LNCAP (cell line): ENCODE results near the gene CRYGS.

Experiments
- CTCF ChIP-seq: fragments of 450-650 bp; IDR thresholded peaks from 2 replicates; pipeline ENCODE4 v1.5.1; 2017; ENCODE audit warnings: mild to moderate bottlenecking

CRYGS gene

GRCh38 chr3:186570096-186570940 is 26.1 kb upstream of the CRYGS start, which contains the start of gene DNAJB11:
Gene DNAJB11, plus strand, starts transcription at chr3:186570720. Its CDS starts 178 bp downstream, at chr3:186570898.
- no peak for TF ChIP-seq CTCF

GRCh38 chr3:186569779-186570095 is 25.6 kb upstream of the CRYGS start:
- no peak for TF ChIP-seq CTCF

DNA sequence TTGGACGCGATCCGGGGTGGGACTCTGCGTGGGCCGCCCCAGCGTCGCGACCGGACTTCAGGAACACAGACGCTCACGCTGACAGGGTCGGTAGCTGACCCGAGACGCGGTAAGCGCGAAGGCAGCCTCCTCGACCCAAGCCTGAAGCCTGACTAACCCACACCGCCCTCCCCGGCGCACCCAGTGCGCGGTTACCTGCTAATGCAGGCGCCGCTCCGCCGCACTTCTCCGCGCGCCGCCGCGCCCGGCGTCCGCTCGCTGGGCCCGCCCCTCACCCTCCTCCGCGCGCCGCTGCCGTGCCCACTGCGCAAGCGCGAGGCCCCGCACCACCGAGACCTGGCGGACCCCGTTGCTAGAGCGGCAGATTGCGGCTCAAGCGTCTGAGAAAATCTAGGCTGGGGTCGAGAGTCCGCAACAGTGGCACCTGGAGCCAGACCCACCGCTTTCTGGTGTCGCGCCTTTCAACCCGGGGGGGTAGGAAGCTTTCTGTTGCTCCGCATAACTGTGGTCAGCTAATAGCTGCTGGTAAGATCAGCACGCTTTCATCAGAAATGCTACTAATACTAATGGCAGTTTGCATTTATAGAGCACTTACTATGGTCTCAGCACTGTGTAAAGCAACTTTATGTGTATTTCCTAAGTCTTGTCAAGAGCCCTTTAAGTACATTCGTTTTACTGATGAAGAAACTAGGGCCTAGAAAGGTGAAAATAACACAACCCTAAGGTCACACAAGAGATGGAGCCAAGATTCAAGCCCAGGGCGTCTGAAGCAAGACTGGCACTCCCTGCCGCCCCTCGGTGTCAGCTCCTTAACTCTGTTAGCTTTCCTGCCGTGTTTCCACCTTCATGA is 23.1 kb upstream of the CRYGS start, which contains the start of gene TBCCD1:
TSS of gene TBCCD1 (minus strand) at position 268 of the 850 bp plus-strand sequence. CDS start 3,010 bp downstream, outside the sequence.
- TF ChIP-seq CTCF, result no peak

DNA sequence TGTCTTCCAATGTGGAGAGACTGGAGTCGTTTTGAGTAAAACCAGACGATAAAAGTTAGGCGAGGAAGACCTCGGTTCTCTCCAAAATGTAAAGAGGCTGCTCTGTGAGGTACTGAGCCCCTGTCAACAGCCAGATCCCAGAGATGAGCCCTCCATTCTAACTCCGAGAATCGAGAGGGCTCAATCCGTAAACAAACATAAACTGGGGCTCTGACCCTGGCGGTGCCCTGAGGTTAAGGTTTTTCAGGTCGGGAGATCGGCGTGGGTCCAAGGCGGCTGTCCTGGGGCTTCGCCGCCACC is 22.5 kb upstream of the CRYGS start:
- no peak for TF ChIP-seq CTCF

DNA sequence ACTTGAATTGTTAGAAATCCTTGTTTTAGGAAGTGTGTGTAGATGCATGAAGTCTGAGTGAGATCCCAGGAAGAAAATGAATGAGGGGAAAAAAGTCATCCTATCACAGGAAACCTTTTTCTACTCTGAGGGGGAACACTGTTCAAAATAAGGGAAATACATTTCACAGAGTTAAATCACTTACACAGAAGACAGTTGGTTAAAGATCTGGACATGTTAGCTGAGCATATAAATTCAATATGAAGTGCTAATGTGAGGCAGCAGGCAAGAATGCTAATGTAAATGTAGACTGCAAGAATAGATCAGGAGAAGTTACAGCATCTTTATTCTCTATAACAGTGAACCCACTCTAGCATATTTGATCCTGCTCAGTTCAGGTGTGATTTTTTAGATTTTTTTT is 20.4 kb upstream of the CRYGS start:
- TF ChIP-seq CTCF, result no peak

- no peak for TF ChIP-seq CTCF
Observed at GRCh38 chr3:186552408-186553031, 8.3 kb upstream of the CRYGS start.

DNA sequence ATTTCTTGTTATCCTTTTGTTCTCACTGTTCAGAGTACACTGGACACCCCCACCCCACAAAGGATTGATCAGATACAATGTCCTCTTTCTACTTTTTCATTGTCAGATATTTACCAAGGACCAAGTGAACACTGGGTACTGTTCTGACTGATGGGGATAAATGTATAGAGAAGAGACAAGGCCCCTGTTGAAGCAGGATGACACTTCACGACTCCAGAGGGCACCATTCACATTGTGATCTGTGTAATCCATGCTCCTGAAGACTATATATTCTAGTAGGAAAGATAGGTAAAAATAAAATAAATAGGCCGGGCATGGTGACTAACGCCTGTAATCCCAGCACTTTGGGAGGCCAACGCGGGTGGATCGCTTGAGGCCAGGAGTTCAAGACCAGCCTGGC is 7.2 kb upstream of the CRYGS start:
- no peak for TF ChIP-seq CTCF
